SK-N-SH (cell line): ENCODE data around the gene GSK3B. TPM values are rescaled to one million over a fixed set of nuclear protein-coding genes. Genes with fewer than 3 reads are reported as not detected.

ENCODE experiments used
- CTCF ChIA-PET: fragments of 300-600, 350-600 bp; formaldehyde crosslinking; extraction: SDS; loops from one replicate; lab custom pipeline; 2021; lab: Yijun Ruan, JAX
- POLR2A ChIA-PET: fragments of 350-600 bp; sonication (Branson Sonifier 250); formaldehyde crosslinking; extraction: SDS; loops from one replicate; lab custom pipeline; 2020; ENCODE audit warnings: antibody characterized with exemption, inconsistent platforms; lab: Yijun Ruan, JAX
- DNase-seq: peaks from one replicate; pipeline ENCODE4 v3.0.0; 2012
- H2AFZ ChIP-seq: fragments of 200-600 bp; sonication (generic); 2 replicates; pipeline ENCODE4 v1.8.1; 2016; ENCODE audit warnings: antibody characterized with exemption, mild to moderate bottlenecking, low read depth
- H3F3A ChIP-seq: fragments of 200-600 bp; sonication (generic); replicated peaks from 2 replicates; pipeline ENCODE3; 2016; ENCODE audit warnings: antibody characterized with exemption, mild to moderate bottlenecking; ENCODE audit not compliant: insufficient read depth
- H3K27ac ChIP-seq, 2 experiments: fragments of 200-500 bp in 1 of 2; fragments of 200-600 bp in 1 of 2; sonication (Bioruptor generic) in 1 of 2; sonication (generic), shearing (Covaris generic) in 1 of 2; 2 replicates each; pipeline versions ENCODE4 v1.5.1 to v1.6.1; 2014 to 2016; ENCODE audit warnings: low read depth in 2 of 2, inconsistent platforms in 1 of 2, low read length in 1 of 2, mild to moderate bottlenecking in 1 of 2, mixed read lengths in 1 of 2
- H3K27me3 ChIP-seq: fragments of 200-600 bp; sonication (generic), shearing (Covaris generic); 2 replicates; pipeline ENCODE4 v1.6.1; 2016; ENCODE audit warnings: mixed run types; ENCODE audit not compliant: insufficient read depth
- H3K36me3 ChIP-seq, 2 experiments: fragments of 200-500 bp in 1 of 2; fragments of 200-600 bp in 1 of 2; sonication (Bioruptor generic) in 1 of 2; sonication (generic) in 1 of 2; replicated peaks in 1 of 2; 2 replicates each; pipeline versions ENCODE3 to v1.5.1; 2014 to 2016; ENCODE audit warnings: low read length in 1 of 2, mild to moderate bottlenecking in 1 of 2; ENCODE audit not compliant: insufficient read depth in 2 of 2, control insufficient read depth in 1 of 2
- H3K4me1 ChIP-seq, 2 experiments: fragments of 200-500 bp in 1 of 2; fragments of 200-600 bp in 1 of 2; sonication (Bioruptor generic) in 1 of 2; sonication (generic), shearing (Covaris generic) in 1 of 2; 2 replicates each; pipeline versions ENCODE4 v1.5.1 to v1.6.1; 2014 to 2016; ENCODE audit warnings: low read depth in 1 of 2, low read length in 1 of 2, mixed run types in 1 of 2; ENCODE audit not compliant: insufficient read depth in 2 of 2, control insufficient read depth in 1 of 2
- H3K4me2 ChIP-seq: fragments of 200-600 bp; sonication (generic), shearing (Covaris generic); 2 replicates; pipeline ENCODE4 v1.6.1; 2017; ENCODE audit warnings: mixed run types
- H3K4me3 ChIP-seq, 2 experiments: fragments of 200-500 bp in 1 of 2; fragments of 200-600 bp in 1 of 2; sonication (Bioruptor generic) in 1 of 2; sonication (generic), shearing (Covaris generic) in 1 of 2; 2 replicates each; pipeline versions ENCODE4 v1.5.1 to v1.8.1; 2014 to 2016; ENCODE audit warnings: low read depth in 2 of 2, inconsistent platforms in 1 of 2, low read length in 1 of 2, mild to moderate bottlenecking in 1 of 2, mixed read lengths in 1 of 2, moderate library complexity in 1 of 2
- H3K79me2 ChIP-seq: fragments of 200-600 bp; sonication (generic); 2 replicates; pipeline ENCODE4 v1.8.1; 2017; ENCODE audit warnings: mild to moderate bottlenecking; ENCODE audit not compliant: insufficient read depth
- H3K9ac ChIP-seq: fragments of 200-600 bp; sonication (generic); 2 replicates; pipeline ENCODE4 v1.6.1; 2017; ENCODE audit warnings: mixed run types
- H3K9me2 ChIP-seq: fragments of 200-600 bp; sonication (generic); 2 replicates; pipeline ENCODE4 v1.6.1; 2017; ENCODE audit warnings: mixed run types
- H3K9me3 ChIP-seq: fragments of 200-600 bp; sonication (generic); 2 replicates; pipeline ENCODE4 v1.6.1; 2017; ENCODE audit warnings: mixed run types, mild to moderate bottlenecking, moderate library complexity
- H4K20me1 ChIP-seq: fragments of 200-600 bp; sonication (generic); 2 replicates; pipeline ENCODE4 v1.6.1; 2017; ENCODE audit warnings: mild to moderate bottlenecking, mixed run types; ENCODE audit not compliant: insufficient read depth
- CTCF ChIP-seq: fragments of 200-600 bp; sonication (generic); IDR thresholded peaks from 2 replicates; pipeline ENCODE4 v1.6.1; 2017; ENCODE audit warnings: antibody characterized with exemption, mild to moderate bottlenecking, moderate library complexity
- ELF1 ChIP-seq: IDR thresholded peaks from 2 replicates; pipeline ENCODE4 v1.4.0; 2012
- EP300 ChIP-seq, 2 experiments: IDR thresholded peaks; 2 replicates each; pipeline versions ENCODE4 v1.4.0 to v1.6.1; 2012; ENCODE audit warnings: borderline replicate concordance in 1 of 2, low read depth in 1 of 2, low read length in 1 of 2
- FOSL2 ChIP-seq: IDR thresholded peaks from 2 replicates; pipeline ENCODE4 v1.4.0; 2012; ENCODE audit warnings: low read depth, mild to moderate bottlenecking, moderate library complexity, borderline replicate concordance
- FOXJ3 ChIP-seq: sonication (generic); formaldehyde crosslinking; IDR thresholded peaks from 2 replicates; pipeline ENCODE4 v1.5.1; 2020; ENCODE audit warnings: mild to moderate bottlenecking, missing genetic modification reagents
- GABPA ChIP-seq: IDR thresholded peaks from 2 replicates; pipeline ENCODE4 v1.4.0; 2012; ENCODE audit warnings: low read depth, mild to moderate bottlenecking
- JUND ChIP-seq: IDR thresholded peaks from 2 replicates; pipeline ENCODE4 v1.4.0; 2012
- MEF2A ChIP-seq: IDR thresholded peaks from 2 replicates; pipeline ENCODE4 v1.4.0; 2012; ENCODE audit warnings: low read depth, borderline replicate concordance
- MXI1 ChIP-seq: IDR thresholded peaks from 2 replicates; pipeline ENCODE4 v1.6.1; 2012; ENCODE audit warnings: mild to moderate bottlenecking, low read depth, low read length, improper control_type of control experiment
- NRF1 ChIP-seq: IDR thresholded peaks from 2 replicates; pipeline ENCODE4 v1.6.1; 2012; ENCODE audit warnings: low read depth, mild to moderate bottlenecking, low read length
- PBX3 ChIP-seq: IDR thresholded peaks from 2 replicates; pipeline ENCODE4; 2012
- RAD21 ChIP-seq: IDR thresholded peaks from 2 replicates; pipeline ENCODE4 v1.6.1; 2012; ENCODE audit warnings: mild to moderate bottlenecking, low read length
- REST ChIP-seq: IDR thresholded peaks from 2 replicates; pipeline ENCODE4 v1.6.1; 2012; ENCODE audit warnings: mild to moderate bottlenecking, low read depth, low read length, moderate library complexity
- RFX5 ChIP-seq: IDR thresholded peaks from 2 replicates; pipeline ENCODE4 v1.6.1; 2012; ENCODE audit warnings: mild to moderate bottlenecking, improper control_type of control experiment, low read length
- SIN3A ChIP-seq: IDR thresholded peaks from 2 replicates; pipeline ENCODE4 v1.6.1; 2012; ENCODE audit warnings: low read depth, mild to moderate bottlenecking, low read length, moderate library complexity, borderline replicate concordance
- SMC3 ChIP-seq: IDR thresholded peaks from 2 replicates; pipeline ENCODE4 v1.6.1; 2012; ENCODE audit warnings: low read depth, low read length, improper control_type of control experiment
- TCF12 ChIP-seq: IDR thresholded peaks from 2 replicates; pipeline ENCODE4 v1.4.0; 2012
- USF1 ChIP-seq: IDR thresholded peaks from 2 replicates; pipeline ENCODE4 v1.4.0; 2012; ENCODE audit warnings: low read depth, borderline replicate concordance
- ZBTB33 ChIP-seq: IDR thresholded peaks from 2 replicates; pipeline ENCODE4 v1.4.0; 2012; ENCODE audit warnings: low read depth, borderline replicate concordance
- WGBS: methylation state at CpG from one replicate; pipeline ENCODE4 v1.1.6; 2017; ENCODE audit warnings: low lambda C conversion rate; 5-methylcytosine and 5-hydroxymethylcytosine counted together
- polyA plus RNA-seq, 3 experiments: library from polyadenylated mRNA; depleted of rRNA; stranded (reverse); fragments of >200 nt; gene quantifications; 2 replicates each; pipeline ENCODE4 v1.2.3, GENCODE V29; 2012

Gene GSK3B
- polyA plus RNA-seq, 1 of the 3 experiments (the other 2 are of a cell fraction) = 15.9 TPM

GRCh38 chr3:120031561-120031960 lies 62.7 kb downstream of the GSK3B start:
- no peak overlapping the region for H2AFZ ChIP-seq
- no peak overlapping the region for H3K4me2 ChIP-seq
- ChIA-PET POLR2A (no interaction called here), CTCF (no interaction called here)
- no peak overlapping the region for H3K9ac ChIP-seq
- H3K36me3 ChIP-seq = peaks cover 0 to 12% of the 10 kb centered on the region in 2 experiments
- H4K20me1 ChIP-seq = peaks cover 99% of the 10 kb centered on the region
- no peaks in the 10 kb centered on the region for H3K4me1 ChIP-seq
- DNase-seq = no peak
- H3K9me3 ChIP-seq = no peaks in the 10 kb centered on the region
- no peaks in the 10 kb centered on the region for H3F3A ChIP-seq
- TF ChIP-seq FOXJ3 (CRISPR knock-in tag) = no peak
- TF ChIP-seq USF1 = no peak
- TF ChIP-seq ELF1 = no peak
- no peak for TF ChIP-seq PBX3
- no peak for TF ChIP-seq SMC3
- TF ChIP-seq FOSL2 = no peak
- TF ChIP-seq NRF1 = no peak
- no peak for TF ChIP-seq JUND
- TF ChIP-seq GABPA = no peak
- no peak for TF ChIP-seq TCF12
- no peak for TF ChIP-seq RFX5
- no peak for TF ChIP-seq CTCF
- no peak for TF ChIP-seq RAD21
- no peak for TF ChIP-seq SIN3A
- no peaks in the 10 kb centered on the region for H3K9me2 ChIP-seq
- peaks cover 99% of the 10 kb centered on the region for H3K79me2 ChIP-seq
- H3K27me3 ChIP-seq = no peaks in the 10 kb centered on the region
- H3K27ac ChIP-seq = no peak overlapping the region
- no peak overlapping the region for H3K4me3 ChIP-seq

- no peak overlapping the region for H2AFZ ChIP-seq
- no peaks in the 10 kb centered on the region for H3K4me1 ChIP-seq
- H4K20me1 ChIP-seq = peaks cover 99% of the 10 kb centered on the region
- no peak for DNase-seq
- no peak overlapping the region for H3K27ac ChIP-seq
- 100% methylated on average over 1 of the region's 1 CpG for WGBS
- ChIA-PET CTCF (no interaction called here), POLR2A (no interaction called here)
- no peaks in the 10 kb centered on the region for H3F3A ChIP-seq
- TF ChIP-seq ZBTB33 (no peak), MEF2A (no peak), EP300 (IDR thresholded peaks at IDR 0.05; ENCODE audit: borderline replicate concordance in 1 of 2, low read depth in 1 of 2, low read length in 1 of 2) (no peak), MXI1 (no peak), ELF1 (no peak), REST (no peak), NRF1 (no peak)
- no peaks in the 10 kb centered on the region for H3K9me2 ChIP-seq
- no peak overlapping the region for H3K9ac ChIP-seq
- no peak overlapping the region for H3K4me2 ChIP-seq
- H3K4me3 ChIP-seq = no peak overlapping the region
- H3K36me3 ChIP-seq = peaks cover 0 to 10% of the 10 kb centered on the region in 2 experiments
- H3K79me2 ChIP-seq = peaks cover 99% of the 10 kb centered on the region
- H3K27me3 ChIP-seq = no peaks in the 10 kb centered on the region
- H3K9me3 ChIP-seq = no peaks in the 10 kb centered on the region
Observed at GRCh38 chr3:120029749-120030148, 64.5 kb downstream of the GSK3B start.
